NCI-H748 treated with DMSO at 0.1 percent for 48 hours (cell line): Measurements from ENCODE around the gene PCSK1.
"Not testable (repeated sequence)": the region's sequence is repeated elsewhere in the genome, so short reads cannot be mapped to it uniquely, and the experiment has no call there.

ENCODE experiments used
- DNase-seq: peaks from one replicate; lab custom pipeline; 2025; lab: John Stamatoyannopoulos, UW

The PCSK1 gene

DNA sequence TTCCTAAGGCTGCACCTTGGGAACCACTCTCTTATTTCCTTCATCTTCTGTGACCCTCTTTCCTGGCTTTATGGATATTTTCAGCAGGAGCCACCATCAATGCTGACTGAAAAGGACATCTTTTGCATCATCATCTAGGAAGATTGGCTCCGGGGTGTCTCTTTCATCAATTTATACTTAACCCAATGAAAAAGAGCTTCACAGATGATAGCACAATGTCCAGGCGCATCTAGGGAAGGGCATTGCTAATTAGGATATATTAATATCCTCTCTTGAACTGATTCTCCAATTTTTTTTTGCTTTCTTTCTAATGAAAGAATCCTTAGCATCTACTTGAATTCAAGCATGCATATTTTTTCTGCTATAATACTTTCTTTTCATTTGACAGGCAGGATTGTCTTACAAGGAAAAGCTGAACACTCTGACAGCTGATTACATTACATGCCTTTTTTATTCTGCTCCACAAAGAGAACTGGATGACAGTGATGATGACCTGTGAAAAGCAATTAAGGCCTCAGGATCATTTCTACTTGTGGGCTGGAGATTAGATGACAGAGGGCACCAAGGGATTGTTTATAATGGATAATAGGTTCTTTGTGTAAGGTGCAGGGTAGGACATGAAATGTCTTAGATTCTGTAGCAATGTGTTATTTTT lies 60.2 kb downstream of the PCSK1 start:
- no peak for DNase-seq

- no peak for DNase-seq
Observed at GRCh38 chr5:96370976-96371375, 62.1 kb downstream of the PCSK1 start.

DNA sequence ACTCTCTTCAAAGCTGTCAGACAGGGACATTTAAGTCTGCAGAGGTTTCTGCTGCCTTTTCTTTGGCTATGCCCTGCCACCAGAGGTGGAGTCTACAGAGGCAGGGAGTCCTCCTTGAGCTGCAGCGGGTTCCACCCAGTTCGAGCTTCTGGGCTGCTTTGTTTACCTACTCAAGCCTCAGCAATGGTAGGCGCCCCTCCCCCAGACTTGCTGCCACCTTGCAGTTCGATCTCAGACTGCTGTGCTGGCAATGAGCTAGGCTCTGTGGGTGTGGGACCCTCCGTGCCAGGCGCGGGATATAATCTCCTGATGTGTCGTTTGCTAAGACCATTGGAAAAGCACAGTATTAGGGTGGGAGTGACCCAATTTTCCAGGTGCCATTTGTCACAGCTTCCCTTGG lies 65.7 kb downstream of the PCSK1 start:
- not testable (repeated sequence) for DNase-seq

DNA sequence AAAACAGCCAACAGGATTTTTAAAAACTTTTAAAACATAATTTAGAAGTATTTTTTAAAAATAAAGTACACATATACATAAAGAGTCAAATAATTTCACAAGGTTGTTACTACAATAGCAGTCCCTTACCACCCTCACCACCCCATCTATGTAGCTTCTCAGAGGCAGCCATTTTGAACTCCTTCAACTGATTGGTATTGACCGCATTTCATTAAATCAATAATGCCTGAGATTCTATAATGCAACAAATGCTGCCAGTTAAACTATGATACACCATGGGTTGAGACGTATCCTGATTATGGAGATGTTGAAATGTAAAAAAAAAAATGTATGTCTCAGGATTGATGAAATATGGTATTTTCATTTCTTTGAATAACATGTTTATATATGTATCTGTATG lies 78.8 kb downstream of the PCSK1 start:
- DNase-seq = no peak

DNA sequence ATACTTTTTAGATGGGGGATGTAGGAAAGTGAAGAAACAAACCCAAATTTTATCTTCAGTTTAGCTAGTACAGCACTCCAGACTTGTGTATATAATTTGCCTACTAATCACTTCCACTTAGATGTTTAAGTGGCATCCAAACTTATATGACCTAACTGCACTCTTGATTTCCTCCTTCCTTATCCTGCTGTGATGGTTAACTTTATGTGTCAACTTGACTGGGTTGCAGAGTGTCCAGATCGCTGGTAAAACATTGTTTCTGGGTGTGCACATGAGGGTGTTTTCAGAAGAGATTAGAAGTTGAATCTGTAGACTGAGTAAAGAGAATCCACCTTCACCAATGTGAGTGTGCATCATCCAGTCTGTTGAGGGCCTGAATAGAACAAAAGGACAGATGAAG lies 79.8 kb downstream of the PCSK1 start:
- DNase-seq = no peak

DNA sequence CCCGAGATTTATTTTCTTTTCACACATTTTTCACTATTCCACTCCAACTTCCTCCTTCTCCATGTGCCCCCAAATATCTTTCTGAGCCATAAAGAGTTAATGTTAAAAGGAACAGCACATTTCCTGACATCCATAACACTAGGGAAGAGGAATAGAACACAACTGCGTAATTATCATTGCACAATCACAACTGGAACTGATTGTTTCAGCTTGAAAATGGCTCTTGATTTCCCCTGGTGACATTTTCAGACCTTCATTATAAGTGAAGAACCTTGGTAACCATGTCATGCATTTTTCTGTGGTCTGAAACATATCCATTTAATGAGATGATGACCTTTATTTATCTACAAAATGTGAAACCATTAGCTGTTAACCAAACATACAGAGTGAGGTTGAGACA lies 82.4 kb downstream of the PCSK1 start:
- DNase-seq = no peak

GRCh38 chr5:96348536-96348935 lies 84.5 kb downstream of the PCSK1 start:
- no peak for DNase-seq

GRCh38 chr5:96347502-96348292 lies 85.4 kb downstream of the PCSK1 start:
- DNase-seq = no peak

DNA sequence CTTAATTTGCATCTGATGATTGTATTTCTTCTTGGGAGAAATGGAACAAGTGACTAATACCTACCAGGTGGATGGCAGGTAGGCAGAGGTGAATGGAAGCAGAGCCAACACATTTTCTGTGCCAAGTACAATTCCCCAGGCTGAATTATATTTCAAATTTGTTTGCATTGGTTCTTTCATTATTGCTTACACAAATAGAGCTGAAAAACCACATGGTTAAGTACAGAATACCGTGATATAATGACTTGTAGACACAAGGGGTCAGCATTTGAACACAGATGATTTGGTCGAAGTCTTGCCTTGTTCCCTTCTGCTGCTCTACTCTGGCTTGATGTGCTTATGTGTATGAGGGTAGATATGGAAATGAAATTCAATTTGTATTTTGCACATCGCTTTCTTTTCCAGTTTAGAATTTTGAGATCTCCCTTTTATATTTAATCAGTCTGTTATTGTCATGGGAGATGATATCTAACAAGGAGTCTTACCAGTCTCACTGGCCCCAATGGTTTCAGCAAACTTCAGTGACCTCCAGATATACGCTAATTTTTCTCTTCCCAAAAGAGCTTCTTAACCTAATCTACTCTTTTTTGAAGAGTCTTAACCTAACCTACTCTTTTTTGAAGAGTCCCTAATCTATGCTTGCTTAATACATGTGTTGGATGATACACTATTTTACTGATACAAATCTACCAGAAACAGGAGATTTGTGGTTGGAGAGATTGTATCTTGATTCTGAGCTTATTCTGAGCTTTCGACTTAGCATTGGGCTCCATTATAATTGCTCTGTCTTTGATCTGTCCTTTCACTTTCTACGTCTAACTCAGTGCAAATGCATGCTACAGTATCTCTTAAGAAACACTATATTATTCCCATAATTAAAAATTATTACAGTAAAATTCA lies 88.1 kb downstream of the PCSK1 start:
- peak; percentile 71 for DNase-seq

DNA sequence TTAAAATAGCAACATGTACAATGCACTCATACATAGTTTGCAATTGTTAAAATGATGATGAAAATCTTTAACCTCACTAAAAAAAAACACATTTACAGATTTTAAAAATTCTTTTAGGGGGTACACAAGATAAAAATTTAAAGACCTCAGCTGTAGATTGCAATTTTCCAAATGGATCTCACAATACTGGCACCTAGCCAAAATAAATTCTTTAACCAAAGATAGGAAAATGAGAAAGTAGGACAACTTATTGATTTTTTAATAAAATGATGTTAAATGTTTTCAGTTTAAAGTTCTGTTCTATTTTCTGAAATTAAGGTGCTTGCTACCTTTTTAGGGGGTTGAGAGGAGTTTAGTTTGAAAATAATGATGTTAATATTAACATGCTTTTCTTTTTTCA lies 90.0 kb downstream of the PCSK1 start:
- no peak for DNase-seq

GRCh38 chr5:96342581-96342980 lies 90.5 kb downstream of the PCSK1 start:
- no peak for DNase-seq
